Lower leg skin (tissue), 4 donors: ENCODE data around the gene LIMD2. TPM values are rescaled to one million over a fixed set of nuclear protein-coding genes. Genes with fewer than 3 reads are reported as not detected.

Experiments
- DNase-seq, 2 donors: peaks; one replicate each; pipeline ENCODE4 v3.0.0-alpha.2; 2019; ENCODE audit warnings: low spot score in 2 of 2
- H3K4me3 ChIP-seq: fragments of 200-600 bp; sonication (generic); 2 replicates; pipeline ENCODE4 v1.5.1; 2017; ENCODE audit warnings: mild to moderate bottlenecking, low read depth; ENCODE audit not compliant: poor library complexity, severe bottlenecking
- POLR2A ChIP-seq, 2 donors: fragments of 450-650 bp; IDR thresholded peaks; one replicate each; pipeline ENCODE4 v1.6.1; 2016 to 2017; ENCODE audit warnings: antibody characterized with exemption in 2 of 2, mild to moderate bottlenecking in 1 of 2, moderate library complexity in 1 of 2
- WGBS, 2 donors: methylation state at CpG; one replicate each; pipeline ENCODE4 v1.1.5; 2018; 5-methylcytosine and 5-hydroxymethylcytosine counted together
- intact Hi-C: fragments of 100-400 bp; cut with DNase I; formaldehyde crosslinking; loops from one replicate; pipeline ENCODE4 v1.15.0; 2023; ENCODE audit warnings: low total_unique reads
- total RNA-seq, 4 donors: library from RNA; depleted of rRNA; stranded (reverse); fragments of >200 nt; gene quantifications; one replicate each; pipeline ENCODE4 v1.1.0, GENCODE V29; 2016
- TF ChIP-seq, protein P1 (sequence below), 3 donors: fragments of 450-650 bp; IDR thresholded peaks; one replicate each; pipeline ENCODE4 v1.5.1; 2016; ENCODE audit warnings: antibody characterized with exemption in 3 of 3, mild to moderate bottlenecking in 3 of 3, moderate library complexity in 2 of 3

LIMD2 gene
- total RNA-seq, 4 donors from 2014 or later = 3.3 to 9.0 (median 4.8) TPM

DNA sequence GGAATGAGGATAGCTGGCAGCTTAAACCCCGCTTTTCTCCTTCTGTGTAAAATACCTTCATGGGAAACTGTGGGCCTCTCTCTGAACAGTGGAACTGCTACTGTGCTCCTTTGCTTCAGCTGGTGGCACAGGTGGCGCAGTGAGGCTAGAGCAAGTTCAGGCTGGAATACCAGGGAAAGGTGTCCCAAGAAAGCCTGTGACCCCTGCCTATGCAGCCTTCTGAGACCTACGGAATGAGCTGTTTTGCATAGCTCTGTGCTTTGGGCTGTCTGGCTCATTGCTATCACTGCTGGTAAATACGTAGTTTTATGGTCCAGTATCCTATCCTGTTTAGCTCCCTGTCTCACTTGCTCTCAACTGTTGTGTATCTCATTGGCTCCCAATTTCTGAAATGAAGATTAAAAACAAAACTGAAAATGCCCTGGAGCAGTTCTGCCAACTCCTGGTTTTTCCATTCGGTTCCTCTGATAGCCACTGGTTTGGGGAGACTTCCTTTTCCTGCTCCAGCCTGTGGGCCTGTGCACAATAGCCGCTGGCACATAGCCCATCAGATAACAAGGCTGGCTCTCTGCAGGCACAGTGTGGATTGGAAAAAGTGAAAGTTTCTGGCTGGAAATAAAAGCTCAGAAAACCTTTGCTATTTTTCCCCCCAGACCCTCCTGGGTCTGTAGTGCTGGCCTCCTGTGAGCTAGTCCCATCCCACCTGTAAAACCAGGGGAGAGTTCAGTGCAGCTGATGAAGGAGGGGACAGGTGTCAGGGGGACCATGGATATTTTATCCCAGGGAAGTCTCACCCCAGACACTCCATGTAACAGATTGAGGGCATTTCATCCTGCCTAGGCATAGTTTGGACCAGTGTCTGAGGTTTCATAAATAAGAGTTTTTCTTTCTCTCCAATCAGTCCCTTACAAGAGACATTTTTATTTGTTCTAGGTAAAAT, 24.0 kb downstream of the LIMD2 start:
- TF ChIP-seq POLR2A (IDR thresholded peaks at IDR 0.05) = no peak
- TF ChIP-seq, protein P1, sequence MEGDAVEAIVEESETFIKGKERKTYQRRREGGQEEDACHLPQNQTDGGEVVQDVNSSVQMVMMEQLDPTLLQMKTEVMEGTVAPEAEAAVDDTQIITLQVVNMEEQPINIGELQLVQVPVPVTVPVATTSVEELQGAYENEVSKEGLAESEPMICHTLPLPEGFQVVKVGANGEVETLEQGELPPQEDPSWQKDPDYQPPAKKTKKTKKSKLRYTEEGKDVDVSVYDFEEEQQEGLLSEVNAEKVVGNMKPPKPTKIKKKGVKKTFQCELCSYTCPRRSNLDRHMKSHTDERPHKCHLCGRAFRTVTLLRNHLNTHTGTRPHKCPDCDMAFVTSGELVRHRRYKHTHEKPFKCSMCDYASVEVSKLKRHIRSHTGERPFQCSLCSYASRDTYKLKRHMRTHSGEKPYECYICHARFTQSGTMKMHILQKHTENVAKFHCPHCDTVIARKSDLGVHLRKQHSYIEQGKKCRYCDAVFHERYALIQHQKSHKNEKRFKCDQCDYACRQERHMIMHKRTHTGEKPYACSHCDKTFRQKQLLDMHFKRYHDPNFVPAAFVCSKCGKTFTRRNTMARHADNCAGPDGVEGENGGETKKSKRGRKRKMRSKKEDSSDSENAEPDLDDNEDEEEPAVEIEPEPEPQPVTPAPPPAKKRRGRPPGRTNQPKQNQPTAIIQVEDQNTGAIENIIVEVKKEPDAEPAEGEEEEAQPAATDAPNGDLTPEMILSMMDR (IDR thresholded peaks at IDR 0.05) = no peak
- 19 to 27% methylated on average over 6 of the region's 6 CpGs for WGBS, 2 donors
- intact Hi-C loops = no loop called here
- H3K4me3 ChIP-seq = no peak overlapping the region
- DNase-seq = peak in 1 of 2 donors; percentile 57

DNA sequence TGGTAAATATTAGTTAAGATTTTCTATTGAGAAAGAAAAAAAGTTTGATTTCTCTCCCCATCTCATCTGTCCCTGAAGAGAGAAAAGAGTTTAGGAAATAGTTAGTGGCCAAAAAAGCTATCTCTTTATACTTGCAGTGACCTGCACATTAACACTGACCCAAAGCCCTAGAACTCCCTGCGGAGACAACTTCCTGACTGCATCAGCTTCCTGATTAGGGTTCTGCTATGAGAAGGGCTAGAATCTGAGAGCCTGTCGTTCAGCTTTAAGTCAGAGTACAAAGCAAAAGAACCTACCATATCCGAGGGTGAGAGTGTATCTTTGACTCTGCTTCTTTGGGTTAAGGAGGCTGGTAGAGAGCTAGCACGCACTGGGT, 24.7 kb downstream of the LIMD2 start:
- intact Hi-C loops = no loop called here

DNA sequence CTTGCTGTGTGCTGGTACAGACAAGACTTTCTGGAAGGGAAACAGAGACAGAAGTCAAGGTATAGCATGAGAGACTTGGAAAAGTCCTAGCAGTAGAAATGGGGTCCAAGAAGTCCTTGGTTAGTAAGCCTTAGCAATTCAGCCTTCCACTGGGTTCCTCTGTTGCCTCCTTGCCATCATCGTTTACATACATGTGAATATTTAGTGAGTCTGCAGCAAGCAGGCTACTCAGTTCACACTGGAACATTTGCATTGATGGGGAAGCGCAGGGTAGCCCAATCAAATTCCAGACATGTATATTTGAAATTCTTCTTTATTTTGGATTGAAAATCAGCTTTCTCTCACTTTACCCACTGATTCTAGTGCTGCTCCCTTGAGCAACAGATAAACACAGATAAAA, 27.1 kb downstream of the LIMD2 start:
- 85 to 90% methylated on average over 2 of the region's 2 CpGs for WGBS, 2 donors
- intact Hi-C loops = no loop called here
- TF ChIP-seq POLR2A (IDR thresholded peaks at IDR 0.05) = no peak
- no peak overlapping the region for H3K4me3 ChIP-seq
- DNase-seq = no peak

More for the DNA sequence above, 24.7 kb downstream of the LIMD2 start:
- no peak for TF ChIP-seq POLR2A (IDR thresholded peaks at IDR 0.05)
- TF ChIP-seq, protein P1 (IDR thresholded peaks at IDR 0.05) = no peak
- DNase-seq = no peak
- no peak overlapping the region for H3K4me3 ChIP-seq
- WGBS, 2 donors = 23 to 30% methylated on average over 4 of the region's 4 CpGs

DNA sequence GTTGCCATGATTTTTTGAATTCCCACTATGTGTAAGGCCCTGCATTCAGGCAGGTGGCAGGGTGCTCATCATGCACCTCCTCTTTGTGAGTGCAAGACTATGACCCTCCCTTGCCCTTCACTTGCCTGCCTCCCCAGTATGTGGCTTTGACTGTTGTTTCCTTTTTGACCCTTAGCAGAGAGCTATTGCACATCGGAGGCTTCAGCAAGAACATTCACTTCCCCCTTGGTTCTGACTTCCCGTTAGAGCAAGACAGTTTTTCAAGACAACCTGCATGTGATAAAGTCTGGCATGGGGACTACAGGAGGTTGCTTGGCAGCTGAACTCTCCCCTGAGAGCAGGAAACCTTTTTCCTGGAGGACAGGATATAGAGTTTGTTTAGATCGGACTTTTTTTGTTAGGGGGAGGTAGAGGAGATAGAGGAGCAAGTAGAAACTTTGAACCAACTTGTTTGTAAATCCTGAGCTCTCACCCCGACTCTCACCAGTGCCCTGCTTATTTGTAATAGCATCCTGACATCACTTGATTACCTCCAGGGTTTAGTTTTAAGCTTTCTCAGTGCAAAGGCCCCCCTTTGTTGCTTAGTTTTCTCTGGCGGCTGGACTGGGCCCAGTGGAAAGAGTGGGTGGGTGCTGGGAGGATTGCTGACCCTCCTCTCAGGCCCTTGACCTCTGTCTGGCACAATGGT, 34.3 kb downstream of the LIMD2 start:
- WGBS, 2 donors = 66 to 68% methylated on average over 5 of the region's 5 CpGs
- no peak overlapping the region for H3K4me3 ChIP-seq
- TF ChIP-seq POLR2A (IDR thresholded peaks at IDR 0.05) = no peak
- TF ChIP-seq, protein P1 (IDR thresholded peaks at IDR 0.05) = no peak
- intact Hi-C loops = no loop called here
- no peak for DNase-seq

- TF ChIP-seq POLR2A (IDR thresholded peaks at IDR 0.05) = no peak
- TF ChIP-seq, protein P1 (IDR thresholded peaks at IDR 0.05) = no peak
- DNase-seq = no peak
- intact Hi-C loops = no loop called here
- 93 to 95% methylated on average over 3 of the region's 3 CpGs for WGBS, 2 donors
- H3K4me3 ChIP-seq = no peak overlapping the region
Measured at GRCh38 chr17:63659850-63660249, 40.1 kb downstream of the LIMD2 start.

DNA sequence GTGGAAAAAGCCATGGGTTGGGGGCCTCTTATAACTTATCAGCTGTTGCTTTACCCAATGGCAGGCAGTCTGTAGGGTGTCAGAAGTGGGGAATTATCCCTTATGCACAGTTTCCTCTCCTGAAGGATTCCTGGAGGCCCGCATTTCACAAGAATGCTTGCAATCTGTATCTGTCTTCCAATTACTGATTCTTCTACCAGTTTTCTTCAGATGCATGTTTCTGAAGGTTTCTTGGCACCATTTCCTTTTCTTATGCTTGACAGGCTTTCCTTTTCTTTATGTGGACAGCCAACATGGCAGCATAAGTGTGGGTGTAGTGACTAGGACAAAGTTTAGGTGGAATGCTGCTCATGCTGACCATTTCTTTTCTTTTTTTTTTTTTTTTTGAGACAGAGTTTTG, 41.6 kb downstream of the LIMD2 start:
- intact Hi-C loops = no loop called here

More for the DNA sequence above, 41.6 kb downstream of the LIMD2 start:
- TF ChIP-seq, protein P1 (IDR thresholded peaks at IDR 0.05) = no peak
- no peak for TF ChIP-seq POLR2A (IDR thresholded peaks at IDR 0.05)
- 40 to 88% methylated on average over 1 of the region's 1 CpG for WGBS, 2 donors
- H3K4me3 ChIP-seq = no peak overlapping the region
- no peak for DNase-seq
